HL-60 (cell line): Measurements from ENCODE around the gene ADAM19.

Source experiments
- CTCF ChIP-seq: IDR thresholded peaks from one replicate; pipeline ENCODE4 v1.5.1; 2011; ENCODE audit warnings: low read length, control low read depth, inconsistent platforms; ENCODE audit not compliant: insufficient read depth
- POLR2AphosphoS5 ChIP-seq: IDR thresholded peaks from 2 replicates; pipeline ENCODE4 v1.6.1; 2012; ENCODE audit warnings: low read depth

GRCh38 chr5:157570531-157571200 lies 4.9 kb downstream of the ADAM19 start:
- TF ChIP-seq CTCF (no peak), POLR2AphosphoS5 (no peak)
